ENCODE measurements around the gene EEF1AKMT1. TPM values are rescaled to one million over a fixed set of nuclear protein-coding genes. Genes with fewer than 3 reads are reported as not detected.

EEF1AKMT1 gene
- total RNA-seq (2014; rRNA removed; shearing (Covaris generic)) = 3.1 and 3.4 TPM in 2 replicates
- 1.4 and 3.2 TPM in 2 replicates for polyA plus RNA-seq (2015; cell fraction: cytosol; rRNA removed)
- polyA plus RNA-seq (2015; cell fraction: nucleus; rRNA removed) = 0.39 TPM in 2 replicates

GRCh38 chr13:20773194-20774080 is at the start of gene EEF1AKMT1:
TSS of gene EEF1AKMT1 (minus strand) at chr13:20773961. CDS start at chr13:20757598, 16,363 bp downstream.
- DNase-seq (ENCODE audit: low read depth, low spot score) = peak; percentile 90
- in situ Hi-C loops (cut with HindIII; ENCODE audit: low pct_unique_long_range_greater_than_20kb, low sequenced_read_pairs) = no loop called here

GRCh38 chr13:20823071-20823470 is 49.3 kb upstream of the EEF1AKMT1 start:
- in situ Hi-C loops (cut with HindIII; ENCODE audit: low pct_unique_long_range_greater_than_20kb, low sequenced_read_pairs) = no loop called here
- no peak for DNase-seq (ENCODE audit: low read depth, low spot score)

- in situ Hi-C loops (cut with HindIII; ENCODE audit: low pct_unique_long_range_greater_than_20kb, low sequenced_read_pairs) = no loop called here
- DNase-seq (ENCODE audit: low read depth, low spot score) = no peak
Measured at GRCh38 chr13:20822406-20822805, 48.6 kb upstream of the EEF1AKMT1 start.

- no peak for DNase-seq (ENCODE audit: low read depth, low spot score)
- in situ Hi-C loops (cut with HindIII; ENCODE audit: low pct_unique_long_range_greater_than_20kb, low sequenced_read_pairs) = no loop called here
Measured at GRCh38 chr13:20819715-20820114, 46.0 kb upstream of the EEF1AKMT1 start.

GRCh38 chr13:20815464-20815863 is 41.7 kb upstream of the EEF1AKMT1 start:
- DNase-seq (ENCODE audit: low read depth, low spot score) = no peak
- in situ Hi-C loops (cut with HindIII; ENCODE audit: low pct_unique_long_range_greater_than_20kb, low sequenced_read_pairs) = no loop called here

GRCh38 chr13:20814224-20814910 is 40.6 kb upstream of the EEF1AKMT1 start:
- in situ Hi-C loops (cut with HindIII; ENCODE audit: low pct_unique_long_range_greater_than_20kb, low sequenced_read_pairs) = no loop called here
- no peak for DNase-seq (ENCODE audit: low read depth, low spot score)

GRCh38 chr13:20812890-20813289 is 39.1 kb upstream of the EEF1AKMT1 start:
- in situ Hi-C loops (cut with HindIII; ENCODE audit: low pct_unique_long_range_greater_than_20kb, low sequenced_read_pairs) = no loop called here
- DNase-seq (ENCODE audit: low read depth, low spot score) = no peak

- peak; percentile 29 for DNase-seq (ENCODE audit: low read depth, low spot score)
- in situ Hi-C loops (cut with HindIII; ENCODE audit: low pct_unique_long_range_greater_than_20kb, low sequenced_read_pairs) = no loop called here
Measured at GRCh38 chr13:20810808-20811207, 37.0 kb upstream of the EEF1AKMT1 start.

GRCh38 chr13:20808874-20809273 is 35.1 kb upstream of the EEF1AKMT1 start:
- DNase-seq (ENCODE audit: low read depth, low spot score) = no peak
- in situ Hi-C loops (cut with HindIII; ENCODE audit: low pct_unique_long_range_greater_than_20kb, low sequenced_read_pairs) = no loop called here

- in situ Hi-C loops (cut with HindIII; ENCODE audit: low pct_unique_long_range_greater_than_20kb, low sequenced_read_pairs) = no loop called here
- DNase-seq (ENCODE audit: low read depth, low spot score) = no peak
Measured at GRCh38 chr13:20803180-20803965, 29.6 kb upstream of the EEF1AKMT1 start.

GRCh38 chr13:20801707-20802106 is 27.9 kb upstream of the EEF1AKMT1 start:
- no peak for DNase-seq (ENCODE audit: low read depth, low spot score)
- in situ Hi-C loops (cut with HindIII; ENCODE audit: low pct_unique_long_range_greater_than_20kb, low sequenced_read_pairs) = no loop called here

- no peak for DNase-seq (ENCODE audit: low read depth, low spot score)
- in situ Hi-C loops (cut with HindIII; ENCODE audit: low pct_unique_long_range_greater_than_20kb, low sequenced_read_pairs) = no loop called here
Measured at GRCh38 chr13:20799726-20800416, 26.1 kb upstream of the EEF1AKMT1 start.

GRCh38 chr13:20798027-20798426 is 24.3 kb upstream of the EEF1AKMT1 start:
- no peak for DNase-seq (ENCODE audit: low read depth, low spot score)
- in situ Hi-C loops (cut with HindIII; ENCODE audit: low pct_unique_long_range_greater_than_20kb, low sequenced_read_pairs) = no loop called here

GRCh38 chr13:20796791-20797508 is 23.2 kb upstream of the EEF1AKMT1 start:
- in situ Hi-C loops (cut with HindIII; ENCODE audit: low pct_unique_long_range_greater_than_20kb, low sequenced_read_pairs) = no loop called here
- DNase-seq (ENCODE audit: low read depth, low spot score) = no peak

GRCh38 chr13:20789665-20790064 is 15.9 kb upstream of the EEF1AKMT1 start:
- DNase-seq (ENCODE audit: low read depth, low spot score) = no peak
- in situ Hi-C loops (cut with HindIII; ENCODE audit: low pct_unique_long_range_greater_than_20kb, low sequenced_read_pairs) = no loop called here

GRCh38 chr13:20788312-20788711 is 14.6 kb upstream of the EEF1AKMT1 start:
- in situ Hi-C loops (cut with HindIII; ENCODE audit: low pct_unique_long_range_greater_than_20kb, low sequenced_read_pairs) = no loop called here
- DNase-seq (ENCODE audit: low read depth, low spot score) = no peak

- in situ Hi-C loops (cut with HindIII; ENCODE audit: low pct_unique_long_range_greater_than_20kb, low sequenced_read_pairs) = no loop called here
- DNase-seq (ENCODE audit: low read depth, low spot score) = no peak
Measured at GRCh38 chr13:20787180-20787579, 13.4 kb upstream of the EEF1AKMT1 start.

Data from SK-MEL-5 (cell line).